Measurements from ENCODE around the gene GDF11. TPM values are rescaled to one million over a fixed set of nuclear protein-coding genes. Genes with fewer than 3 reads are reported as not detected.
A peak's percentile ranks its signal among the peaks of the same experiment; 100 is the strongest.

GDF11 gene
- polyA plus RNA-seq, 1 of the 3 experiments (the other 2 are of a cell fraction) = 9.4 TPM

- no peak for TF ChIP-seq TEAD4 (IDR thresholded peaks at IDR 0.05; ENCODE audit: borderline replicate concordance, insufficient read depth)
- TF ChIP-seq PBX3 (IDR thresholded peaks at IDR 0.05) = no peak
- no peak for TF ChIP-seq RAD21 (IDR thresholded peaks at IDR 0.05; ENCODE audit: low read length)
- no peak for TF ChIP-seq GABPA (IDR thresholded peaks at IDR 0.05; ENCODE audit: low read depth)
- no peak for TF ChIP-seq ZBTB33 (IDR thresholded peaks at IDR 0.05; ENCODE audit: borderline replicate concordance, low read depth)
- no peak for TF ChIP-seq ELF1 (IDR thresholded peaks at IDR 0.05)
- TF ChIP-seq RXRA (IDR thresholded peaks at IDR 0.05; ENCODE audit: borderline replicate concordance, low read depth) = no peak
- TF ChIP-seq SIN3A (IDR thresholded peaks at IDR 0.05; ENCODE audit: borderline replicate concordance, low read depth, low read length) = no peak
- TF ChIP-seq FOSL2 (IDR thresholded peaks at IDR 0.05; ENCODE audit: borderline replicate concordance, low read depth) = no peak
- TF ChIP-seq TAF1 (IDR thresholded peaks at IDR 0.05; ENCODE audit: borderline replicate concordance, low read depth, low read length) = no peak
- TF ChIP-seq POLR2AphosphoS5 (IDR thresholded peaks at IDR 0.05; ENCODE audit: low read depth, low read length) = no peak
- no peak for TF ChIP-seq REST (IDR thresholded peaks at IDR 0.05; ENCODE audit: low read depth, low read length)
- no peaks in the 10 kb centered on the region for H3K9me2 ChIP-seq
- no peaks in the 10 kb centered on the region for H3K9me3 ChIP-seq
- H3K79me2 ChIP-seq (ENCODE audit: insufficient read depth) = no peaks in the 10 kb centered on the region
- peak overlapping the region; percentile 70 for H3K9ac ChIP-seq
- peak; percentile 37 for DNase-seq
- H2AFZ ChIP-seq (ENCODE audit: low read depth) = peak overlapping the region; percentile 100
- H3K27me3 ChIP-seq (ENCODE audit: insufficient read depth) = no peaks in the 10 kb centered on the region
- WGBS (ENCODE audit: low lambda C conversion rate) = 11% methylated on average over 4 of the region's 4 CpGs
- POLR2A ChIA-PET = interaction anchor here (0.7 to 2.0 kb wide), 10 partner anchors 8 to 194 kb away, joined by 3 to 12 read pairs (median 4); partner anchors contain the start of genes CD63, DNAJC14, ORMDL2 and SARNP
- H3K4me2 ChIP-seq = peak overlapping the region; percentile 99
- peak overlapping the region; percentile 80 to 83; a peak in 3 of 4 replicates for H3K27ac ChIP-seq (ENCODE audit: low read depth in 2 of 2, low read length in 1 of 2)
- H3K36me3 ChIP-seq (replicated peaks in 1 of 2; ENCODE audit: control insufficient read depth in 1 of 2, insufficient read depth in 2 of 2, low read length in 1 of 2) = no peaks in the 10 kb centered on the region
- peak overlapping the region; percentile 66 to 98 for H3K4me3 ChIP-seq (ENCODE audit: low read depth in 2 of 2, low read length in 1 of 2)
- H3F3A ChIP-seq (replicated peaks; ENCODE audit: insufficient read depth) = peaks cover 17% of the 10 kb centered on the region
- CTCF ChIA-PET = interaction anchor here (0.5 to 14.4 kb wide), 40 partner anchors 9 to 549 kb away, joined by 3 to 358 read pairs (median 7); partner anchors contain the start of genes BLOC1S1, CD63, DNAJC14 and ORMDL2
- peaks cover 9 to 24% of the 10 kb centered on the region in 2 experiments; a peak in 3 of 4 replicates for H3K4me1 ChIP-seq (ENCODE audit: control insufficient read depth in 1 of 2, insufficient read depth in 2 of 2, low read depth in 1 of 2, low read length in 1 of 2)
- no peaks in the 10 kb centered on the region for H4K20me1 ChIP-seq (ENCODE audit: insufficient read depth)
Observed at GRCh38 chr12:55737581-55738122, 5.3 kb upstream of the GDF11 start.

All from SK-N-SH (cell line).